ENCODE results near the gene UQCRC2. TPM values are rescaled to one million over a fixed set of nuclear protein-coding genes. Genes with fewer than 3 reads are reported as not detected.
"Not testable (repeated sequence)": the region's sequence is repeated elsewhere in the genome, so short reads cannot be mapped to it uniquely, and the experiment has no call there.

Gene UQCRC2
- total RNA-seq, 2 donors from 2014 or later: 513 to 643 TPM

DNA sequence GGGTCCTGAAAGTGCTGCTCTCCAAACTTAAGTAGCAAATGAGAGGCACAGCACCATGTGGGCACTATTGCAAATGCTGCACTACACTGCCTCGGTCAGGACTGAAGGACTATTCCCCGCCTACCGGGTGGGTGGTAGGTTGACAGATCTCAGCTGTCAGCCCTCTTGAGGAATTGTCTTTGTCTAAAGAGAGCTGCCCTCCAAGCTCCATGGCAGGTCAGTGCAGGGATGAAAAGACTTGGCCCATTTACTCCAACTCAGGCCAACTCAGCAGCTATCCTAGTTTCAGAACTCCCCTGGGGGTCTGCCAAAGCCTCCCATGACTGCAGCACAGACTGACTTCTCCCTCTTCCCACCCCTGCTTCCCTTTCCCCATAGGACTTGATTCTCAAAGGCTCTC lies 51.2 kb downstream of the UQCRC2 start:
- no peak for DNase-seq
- ATAC-seq: no peak
- intact Hi-C loops (cut with DNase I, micrococcal nuclease): loop anchor here (5.0 to 10.0 kb wide), 2 partner anchors 70 to 183 kb away; no protein-coding TSS in a partner anchor

DNA sequence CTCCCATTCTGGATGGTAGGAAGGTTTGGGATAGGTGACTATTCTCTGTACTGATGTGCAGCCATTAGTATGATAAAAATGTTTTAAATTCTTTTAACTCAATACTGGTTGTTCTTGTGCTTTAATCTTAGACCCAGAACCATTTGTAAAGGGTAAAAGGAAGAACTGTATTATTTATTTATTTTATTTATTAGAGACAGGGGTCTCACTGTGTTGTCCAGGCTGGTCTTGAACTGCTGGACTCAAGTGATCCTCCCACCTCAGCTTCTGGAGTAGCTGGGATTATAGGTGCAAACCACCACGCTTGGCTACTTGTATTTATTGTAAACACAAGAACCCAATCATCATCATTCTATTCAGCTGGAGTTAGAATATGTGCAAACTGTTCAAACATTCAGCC lies 52.6 kb downstream of the UQCRC2 start:
- intact Hi-C loops (cut with DNase I, micrococcal nuclease): loop anchor here (5.0 to 10.0 kb wide), 2 partner anchors 69 to 292 kb away; partner anchors contain the start of gene POLR3E (in 1 of the 2)
- DNase-seq (no peak), ATAC-seq (no peak)

DNA sequence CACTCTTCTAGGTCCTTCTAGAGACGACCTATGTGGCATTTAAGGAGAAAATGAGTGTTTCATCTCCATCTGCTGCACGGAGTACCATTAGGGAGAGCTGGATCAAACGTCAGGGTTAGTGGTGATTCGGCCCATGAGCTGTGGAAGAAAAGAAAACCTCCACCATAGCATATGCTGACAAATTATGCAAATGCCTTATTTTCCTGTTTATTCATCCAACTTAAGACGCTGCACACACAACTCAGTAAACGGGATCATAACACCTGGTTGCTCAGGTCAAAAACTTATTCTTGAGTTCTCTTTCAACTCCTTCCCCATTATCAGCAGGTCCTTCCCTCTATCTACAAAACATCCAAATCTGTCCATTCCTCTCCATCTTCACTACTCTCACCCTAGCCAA lies 53.5 kb downstream of the UQCRC2 start:
- DNase-seq: no peak
- intact Hi-C loops (cut with DNase I, micrococcal nuclease): loop anchor here (5.0 to 10.0 kb wide), 2 partner anchors 68 to 291 kb away; partner anchors contain the start of gene POLR3E (in 1 of the 2)
- ATAC-seq: no peak

DNA sequence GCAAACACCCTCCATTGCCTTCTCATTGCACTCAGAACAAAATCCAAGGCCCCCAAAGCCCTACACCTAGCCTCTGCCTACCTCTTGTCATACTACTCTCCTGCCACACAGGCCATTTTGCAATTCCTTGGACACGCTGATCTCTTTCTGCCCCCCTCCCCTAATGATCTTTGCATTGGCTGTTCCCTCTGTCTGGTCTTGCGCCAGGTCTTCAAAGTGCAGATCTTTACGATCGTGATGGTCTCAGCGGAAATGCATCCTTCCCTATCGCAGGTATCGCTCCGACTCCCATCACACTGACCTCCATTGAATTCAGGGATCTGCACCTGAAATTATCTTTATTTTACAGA lies 54.0 kb downstream of the UQCRC2 start:
- ATAC-seq: no peak
- intact Hi-C loops (cut with DNase I, micrococcal nuclease): loop anchor here (5.0 to 10.0 kb wide), 2 partner anchors 68 to 290 kb away; partner anchors contain the start of gene POLR3E (in 1 of the 2)
- DNase-seq: no peak

DNA sequence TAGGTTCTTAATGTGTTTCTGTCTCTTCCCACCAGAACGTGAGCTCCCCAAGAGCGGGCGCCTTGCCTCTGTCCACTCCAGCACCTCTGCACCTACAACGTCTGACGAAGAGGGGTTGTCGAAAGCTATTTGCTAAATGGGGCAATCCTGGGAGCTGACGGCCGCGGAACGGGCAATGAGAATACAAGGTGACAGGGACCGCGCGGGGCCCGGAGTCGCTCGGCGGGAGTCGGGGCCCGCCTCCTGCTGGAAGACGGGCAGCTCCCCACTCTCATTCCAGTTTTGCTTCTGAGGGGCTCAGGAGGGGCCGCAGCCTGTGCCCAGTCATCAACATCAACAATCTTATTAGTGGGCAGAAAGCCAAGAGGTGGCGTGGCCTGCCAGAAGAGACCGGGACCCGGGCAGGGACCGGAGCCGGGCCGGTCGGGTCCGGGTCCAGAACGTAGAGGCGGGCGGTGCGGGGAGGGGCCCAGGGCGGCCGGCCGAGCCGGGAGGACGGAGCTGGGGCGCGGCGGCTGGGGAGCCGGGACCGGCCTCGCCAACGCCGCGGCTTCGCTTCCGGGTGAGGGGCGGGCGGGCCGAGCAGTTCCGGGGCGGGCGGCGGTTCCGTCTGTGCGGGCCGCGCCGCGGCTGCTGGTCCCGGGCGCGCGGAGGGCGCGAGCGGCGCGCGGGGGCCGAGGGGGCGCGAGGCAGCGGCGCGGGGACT lies 54.5 kb downstream of the UQCRC2 start, which contains the start of gene MOSMO:
Gene MOSMO, plus strand, starts transcription at position 603 of the 706 bp plus-strand sequence. CDS start 191 bp downstream, outside the sequence.
- intact Hi-C loops (cut with DNase I, micrococcal nuclease): loop anchor here (5.0 to 10.0 kb wide), 2 partner anchors 67 to 290 kb away; partner anchors contain the start of gene POLR3E (in 1 of the 2)
- DNase-seq (peak; percentile 53 to 81), ATAC-seq (peak; percentile 93)

DNA sequence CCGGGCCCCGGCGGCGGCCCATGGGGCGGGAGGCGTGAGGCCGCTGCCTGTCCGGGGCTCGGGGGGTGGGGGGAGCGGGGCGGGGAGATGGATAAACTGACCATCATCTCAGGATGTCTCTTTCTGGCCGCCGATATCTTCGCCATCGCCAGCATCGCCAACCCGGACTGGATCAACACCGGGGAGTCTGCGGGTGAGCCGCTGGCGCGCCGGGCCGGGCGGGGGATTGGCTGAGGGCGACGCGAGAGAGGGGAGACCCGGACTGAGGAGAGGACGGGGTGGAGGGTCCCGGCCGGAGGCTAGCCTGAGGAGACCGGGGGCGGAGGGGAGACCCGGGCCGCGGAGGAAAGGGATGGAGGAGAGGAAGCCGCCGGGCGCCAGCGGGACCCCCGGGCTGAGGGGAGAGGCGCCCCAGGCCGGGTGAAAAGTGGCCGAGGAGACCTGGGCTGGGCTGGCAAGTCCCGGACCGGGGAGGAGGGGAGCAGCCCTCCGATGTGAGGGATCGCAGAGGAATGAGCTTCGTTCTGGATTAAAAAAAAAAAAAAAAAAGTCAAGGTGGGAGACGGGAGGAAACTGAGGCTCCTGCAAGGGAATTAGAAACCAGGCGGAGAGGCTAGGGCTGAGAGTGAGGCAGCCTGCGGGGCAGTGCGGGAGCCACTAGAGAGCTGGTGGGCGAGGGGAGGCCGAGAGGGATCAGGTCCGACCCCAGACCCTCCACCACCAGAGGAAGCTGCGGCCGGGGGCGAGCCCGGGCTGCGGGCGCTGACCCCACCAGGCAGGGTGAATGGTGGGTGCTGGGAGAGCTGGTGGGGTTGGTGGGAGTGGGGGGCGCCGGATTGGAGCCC lies 55.3 kb downstream of the UQCRC2 start:
- intact Hi-C loops (cut with DNase I, micrococcal nuclease): loop anchor here (5.0 to 10.0 kb wide), 2 partner anchors 66 to 289 kb away; partner anchors contain the start of gene POLR3E (in 1 of the 2)
- DNase-seq (peak in 1 of 2 donors; percentile 41), ATAC-seq (peak; percentile 13)

DNA sequence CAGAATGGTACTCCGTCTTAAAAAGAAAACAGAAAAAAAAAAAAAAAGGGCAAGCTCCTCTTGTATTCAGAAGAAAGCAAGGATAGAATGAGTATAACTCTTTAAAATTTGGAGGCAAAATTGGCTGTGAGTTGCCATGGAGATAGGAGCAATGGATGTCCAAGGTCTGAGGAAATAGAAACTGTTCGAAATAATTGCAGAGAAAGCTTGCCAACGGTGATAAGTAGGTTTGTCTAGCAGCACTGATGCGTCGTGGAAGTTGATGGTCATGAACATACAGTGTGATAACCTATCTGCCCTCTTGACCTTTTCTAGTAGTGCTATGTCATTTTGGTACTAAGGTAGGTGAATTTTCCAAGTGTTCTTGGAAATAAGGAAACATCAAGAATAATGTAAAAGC lies 57.7 kb downstream of the UQCRC2 start:
- intact Hi-C loops (cut with DNase I, micrococcal nuclease): no loop called here
- ATAC-seq: no peak
- no peak for DNase-seq

DNA sequence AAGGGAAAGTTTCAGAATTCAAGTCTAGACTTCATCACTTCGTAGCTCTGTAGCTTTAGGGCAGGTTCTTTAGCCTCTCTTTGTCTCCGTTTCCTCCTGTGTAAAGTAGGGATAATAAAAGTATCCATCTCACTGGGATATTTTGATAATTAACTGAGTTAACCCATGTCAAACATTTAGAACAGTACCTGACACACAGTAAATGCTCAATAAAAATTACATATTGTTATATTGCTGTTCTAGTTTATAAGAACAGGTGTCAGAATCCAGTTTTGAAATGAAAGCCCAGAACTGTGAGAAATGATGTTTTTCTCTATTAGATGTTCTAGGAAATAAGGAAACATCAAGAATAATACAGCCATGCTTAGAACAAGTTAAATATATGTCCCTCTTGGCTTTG lies 59.1 kb downstream of the UQCRC2 start:
- intact Hi-C loops (cut with DNase I, micrococcal nuclease): no loop called here
- ATAC-seq: no peak
- DNase-seq: no peak

DNA sequence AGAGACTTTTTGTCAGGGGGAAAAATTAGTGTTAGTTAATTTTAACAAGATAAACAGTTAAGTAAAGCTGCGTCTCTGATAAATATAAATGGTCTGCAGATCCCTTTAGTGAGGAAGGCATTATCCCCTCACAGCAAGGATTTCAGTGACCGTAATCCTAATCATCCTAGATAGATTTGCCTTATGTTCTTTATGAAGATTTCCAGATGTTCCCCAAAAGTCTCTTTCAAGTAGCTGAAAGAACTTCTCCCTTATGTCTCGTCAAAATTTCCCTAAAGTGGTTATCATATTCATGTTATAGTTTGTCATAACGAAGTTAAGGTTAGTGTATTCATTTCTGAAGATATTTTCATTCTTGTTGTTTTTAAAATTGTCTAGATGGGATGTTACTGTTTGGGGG lies 60.3 kb downstream of the UQCRC2 start:
- intact Hi-C loops (cut with DNase I, micrococcal nuclease): no loop called here

DNA sequence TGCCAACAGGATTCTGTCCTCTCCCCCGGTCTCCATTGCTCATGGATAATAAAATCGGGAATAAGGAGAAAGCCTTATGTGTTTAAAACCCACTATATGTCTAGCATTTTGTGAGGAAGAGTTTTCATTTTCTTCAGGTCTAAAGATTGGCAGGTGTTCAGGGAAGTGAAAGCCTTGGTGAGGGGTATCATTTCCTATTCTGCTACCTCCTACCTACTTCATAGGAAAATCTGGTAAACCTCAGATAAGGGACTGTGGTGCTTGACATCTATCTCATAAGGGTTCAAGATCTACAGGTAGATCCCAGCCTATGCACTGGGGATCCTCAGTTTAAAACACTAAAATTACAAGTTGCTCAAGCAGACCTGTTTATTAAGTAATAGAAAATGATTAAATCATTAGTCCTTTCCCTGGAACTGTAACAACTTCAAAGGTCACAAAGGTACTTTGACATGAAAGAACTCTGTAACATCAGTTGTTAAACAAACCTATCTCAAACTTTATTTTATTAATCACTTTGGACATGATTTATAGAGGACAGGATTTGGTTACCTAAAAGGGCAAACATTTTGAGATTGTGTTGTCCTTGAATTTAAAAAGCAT lies 61.2 kb downstream of the UQCRC2 start:
- intact Hi-C loops (cut with DNase I, micrococcal nuclease): no loop called here
- DNase-seq (no peak), ATAC-seq (no peak)

More for the DNA sequence above, 60.3 kb downstream of the UQCRC2 start:
- no peak for ATAC-seq
- no peak for DNase-seq

DNA sequence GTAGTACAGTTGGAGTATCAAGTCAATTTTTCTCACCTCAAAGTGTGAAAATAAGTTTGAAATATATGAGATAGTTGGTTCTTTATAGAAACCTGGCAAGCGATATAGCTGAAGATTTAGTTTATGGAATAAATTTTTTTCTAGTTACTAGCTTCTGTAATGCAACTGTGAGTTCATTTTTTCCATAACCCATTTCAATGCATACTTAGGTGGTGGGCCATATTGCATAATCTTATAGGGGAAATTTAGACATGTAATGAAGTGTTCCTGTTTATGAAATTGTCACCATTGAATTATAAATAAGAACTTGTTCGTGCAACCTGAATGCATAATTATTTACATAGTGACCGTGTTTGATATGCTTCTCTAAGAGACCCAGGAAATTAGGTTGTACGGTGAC lies 63.8 kb downstream of the UQCRC2 start:
- intact Hi-C loops (cut with DNase I, micrococcal nuclease): no loop called here
- no peak for ATAC-seq
- DNase-seq: no peak

DNA sequence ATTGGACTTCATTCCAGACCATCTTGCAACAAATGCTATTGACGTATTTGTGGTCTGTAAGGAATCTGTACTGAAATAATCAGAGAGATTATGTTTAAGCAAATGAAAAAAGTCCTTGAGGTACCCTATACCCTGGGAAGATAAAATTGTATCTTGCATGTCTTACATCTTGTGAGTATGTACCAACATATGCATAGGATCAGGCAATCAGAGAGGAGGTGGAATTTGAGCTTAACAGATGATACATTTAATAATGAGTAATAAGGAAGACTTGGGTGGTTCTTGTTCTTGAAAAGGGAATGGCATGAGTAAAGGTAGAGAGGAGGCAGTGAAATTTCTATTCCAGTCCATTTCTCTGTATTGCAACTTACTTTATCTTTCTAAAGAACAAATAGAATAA lies 65.4 kb downstream of the UQCRC2 start:
- intact Hi-C loops (cut with DNase I, micrococcal nuclease): no loop called here
- DNase-seq (no peak), ATAC-seq (no peak)

DNA sequence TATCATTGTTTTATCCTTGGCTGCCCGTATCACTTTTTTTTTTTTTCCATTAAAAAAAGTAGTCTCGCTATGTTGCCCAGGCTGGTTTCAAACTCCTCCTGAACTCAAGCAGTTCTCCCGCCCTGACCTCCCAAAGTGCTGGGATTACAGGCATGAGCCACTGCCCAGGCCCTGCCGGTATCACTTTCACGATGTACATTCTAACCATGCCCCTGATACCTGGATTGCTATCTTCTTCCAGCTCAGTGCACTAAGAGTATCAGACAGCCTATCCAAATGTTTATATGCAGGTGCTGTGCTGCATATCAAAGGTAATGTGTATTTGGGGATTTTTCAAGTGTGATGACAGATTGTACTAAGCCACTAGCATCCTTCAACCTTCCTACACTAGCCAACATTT lies 69.0 kb downstream of the UQCRC2 start:
- intact Hi-C loops (cut with DNase I, micrococcal nuclease): no loop called here
- DNase-seq (no peak), ATAC-seq (no peak)

DNA sequence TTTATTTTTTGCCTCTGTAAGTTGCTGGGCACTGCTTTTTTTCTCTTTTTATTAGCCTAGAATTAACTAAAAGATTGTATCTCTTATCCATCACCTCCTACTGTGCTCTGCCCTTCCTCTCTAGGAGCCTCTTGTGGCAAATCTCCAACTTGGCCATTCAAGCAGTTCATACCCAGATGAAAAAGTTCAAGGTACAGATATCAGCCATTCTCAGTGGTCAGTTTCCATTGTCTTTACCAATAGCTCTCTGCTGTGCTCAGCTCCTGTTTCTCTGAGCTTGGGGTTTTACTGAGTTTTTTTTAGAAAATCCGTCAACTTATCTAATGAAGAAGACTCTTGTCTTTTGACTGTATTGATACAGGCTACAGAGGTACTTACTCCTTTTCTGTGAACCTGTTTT lies 70.3 kb downstream of the UQCRC2 start:
- intact Hi-C loops (cut with DNase I, micrococcal nuclease): no loop called here
- no peak for ATAC-seq
- no peak for DNase-seq

DNA sequence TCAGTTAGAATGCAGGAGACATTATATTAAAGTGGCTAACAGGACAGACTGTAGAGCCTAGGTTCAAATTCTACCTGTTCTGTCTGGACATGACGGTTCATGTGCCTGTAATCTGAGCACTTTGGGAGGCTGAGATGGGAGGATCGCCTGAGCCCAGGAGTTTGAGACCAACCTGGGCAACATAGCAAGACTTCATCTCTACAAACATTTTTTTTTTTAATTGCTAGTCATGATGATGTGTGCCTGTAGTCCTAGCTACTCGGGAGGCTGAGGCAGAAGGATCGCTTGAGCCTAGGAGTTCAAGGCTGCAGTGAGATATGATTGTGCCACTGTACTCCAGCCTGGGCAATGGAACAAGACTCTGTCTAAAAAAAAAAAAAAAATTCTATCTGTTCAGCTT lies 71.6 kb downstream of the UQCRC2 start:
- ATAC-seq; DNase-seq; intact Hi-C loops (cut with DNase I, micrococcal nuclease): not testable (repeated sequence)

DNA sequence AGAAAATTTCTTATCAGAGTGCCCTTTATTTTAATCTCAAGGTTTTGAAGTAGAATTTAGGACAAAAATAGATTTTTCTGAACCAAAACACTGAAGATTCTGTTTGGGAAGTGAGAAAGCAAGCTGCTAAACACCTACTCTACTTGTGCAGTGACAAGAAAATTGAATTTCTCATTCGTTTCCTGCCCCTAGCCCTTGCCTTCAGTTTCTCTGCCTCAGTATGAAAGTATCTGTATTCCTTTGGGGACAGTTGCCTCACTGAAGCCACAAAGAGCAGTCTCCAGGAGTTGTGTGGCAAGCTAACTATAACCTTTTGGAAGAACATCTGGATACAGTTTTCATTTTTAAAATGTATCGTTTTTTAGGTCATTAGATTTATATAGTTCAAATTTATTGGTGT lies 74.5 kb downstream of the UQCRC2 start:
- ATAC-seq: no peak
- DNase-seq: no peak
- intact Hi-C loops (cut with DNase I, micrococcal nuclease): no loop called here

DNA sequence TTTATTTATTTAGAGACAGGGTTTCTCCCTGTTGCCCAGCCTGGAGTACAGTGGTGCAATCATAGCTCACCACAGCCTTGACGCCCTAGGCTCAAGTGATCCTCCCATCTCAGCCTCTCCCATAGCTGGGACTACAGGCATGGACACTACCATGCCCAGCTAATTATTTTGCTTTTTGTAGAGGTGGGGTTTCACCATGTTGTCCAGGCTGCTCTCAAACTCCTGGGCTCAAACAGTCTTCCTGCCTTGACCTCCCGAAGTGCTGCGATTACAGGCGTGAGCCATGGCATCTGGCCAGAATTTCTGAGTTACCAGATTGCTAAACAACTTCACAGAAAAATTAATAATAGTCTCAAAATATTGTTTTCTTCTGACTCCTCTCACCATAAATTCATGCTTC lies 76.5 kb downstream of the UQCRC2 start:
- ATAC-seq (peak; percentile 30), DNase-seq (no peak)
- intact Hi-C loops (cut with DNase I, micrococcal nuclease): no loop called here

DNA sequence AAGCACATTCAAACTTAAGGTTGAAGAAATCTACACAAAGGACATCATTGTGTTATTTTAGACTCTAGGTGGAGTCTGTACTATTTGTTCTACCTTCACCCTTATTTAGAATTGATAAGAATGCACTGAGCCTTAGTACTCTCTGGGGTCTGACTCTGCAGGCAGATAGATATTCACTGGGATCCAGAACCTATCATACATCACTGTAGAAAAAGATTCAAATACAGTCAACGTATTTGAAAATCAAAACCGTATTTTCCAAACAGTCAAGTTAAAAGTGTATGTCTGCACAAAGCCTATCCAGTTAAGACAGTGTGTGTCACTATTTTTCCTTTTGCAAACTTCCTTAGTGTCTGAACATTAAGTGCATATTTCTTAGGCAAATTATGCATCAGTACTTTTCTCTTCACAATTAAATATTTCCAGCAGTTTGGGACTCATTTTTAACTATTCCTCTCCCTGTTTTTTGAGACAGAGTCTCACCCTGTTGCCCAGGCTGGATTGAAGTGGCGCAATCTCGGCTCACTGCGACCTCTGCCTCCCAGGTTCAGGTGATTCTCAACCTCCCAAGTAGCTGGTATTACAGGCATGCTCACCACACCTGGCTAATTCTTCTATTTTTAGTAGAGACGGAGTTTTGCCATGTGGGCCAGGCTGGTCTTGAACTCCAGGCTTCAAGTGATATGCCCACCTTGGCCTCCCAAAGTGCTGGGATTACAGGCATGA lies 77.1 kb downstream of the UQCRC2 start:
- intact Hi-C loops (cut with DNase I, micrococcal nuclease): no loop called here
- no peak for DNase-seq
- peak; percentile 52 for ATAC-seq

Data from left colon (tissue), 2 donors.